Retinal pigment epithelial cell (primary cell): ENCODE results near the gene STK24.

Experiments used
- DNase-seq: peaks from one replicate; pipeline ENCODE4 v3.0.0-alpha.2; 2010; ENCODE audit warnings: low read depth
- H3K4me3 ChIP-seq: 2 replicates; pipeline ENCODE4 v1.5.1; 2011; ENCODE audit warnings: mild to moderate bottlenecking, low read length, control low read depth, moderate library complexity
- CTCF ChIP-seq: conservative IDR thresholded peaks from 2 replicates; pipeline ENCODE4 v1.5.1; 2011; ENCODE audit warnings: low read depth, low read length, control low read depth, inconsistent platforms

The STK24 gene

DNA sequence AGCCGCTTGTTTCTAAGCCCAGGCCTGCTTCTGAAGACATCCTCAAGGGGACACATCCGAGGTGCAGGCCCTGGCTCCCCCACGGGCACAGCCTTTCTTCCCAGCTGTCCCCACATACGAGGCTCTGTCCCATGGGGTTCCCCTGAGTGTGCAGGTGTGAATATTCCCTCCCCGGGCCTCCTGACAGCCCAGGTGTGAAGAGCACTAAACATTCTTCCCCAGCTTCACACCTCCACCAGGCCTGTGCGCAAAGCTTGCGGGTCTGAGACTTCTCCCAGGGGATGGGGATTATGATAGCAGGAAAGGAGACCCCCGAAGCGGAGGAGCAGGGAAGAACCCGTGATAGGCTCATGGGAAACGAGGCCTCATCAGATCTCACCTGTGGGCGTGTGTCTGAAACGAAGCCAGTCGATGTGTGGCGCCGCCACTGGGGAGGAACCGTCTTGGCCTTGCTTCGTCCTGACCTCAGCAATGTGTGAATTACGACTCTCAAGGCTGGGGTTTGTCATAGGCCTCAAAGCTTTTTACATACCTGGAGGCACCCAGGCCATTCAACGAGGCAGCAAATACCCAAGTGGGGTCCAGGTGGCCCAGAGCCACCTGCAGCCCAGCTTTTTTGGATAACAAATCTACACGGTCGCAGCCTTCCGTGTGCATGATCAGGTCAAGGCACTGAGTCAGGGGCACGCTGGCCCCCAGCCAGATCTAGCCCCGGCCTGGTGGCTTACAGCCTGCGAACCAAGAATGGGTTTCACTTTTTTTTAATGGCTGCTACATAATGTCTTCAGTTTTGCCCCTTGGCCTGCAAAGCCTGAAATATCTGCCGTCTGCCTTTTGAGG is 134.3 kb downstream of the STK24 start:
- DNase-seq, result no peak
- no peak for TF ChIP-seq CTCF

GRCh38 chr13:98441056-98441676 is 135.7 kb downstream of the STK24 start:
- TF ChIP-seq CTCF, result no peak
- H3K4me3 ChIP-seq, result no peak overlapping the region
- no peak for DNase-seq

More for the DNA sequence above, 134.3 kb downstream of the STK24 start:
- no peak overlapping the region for H3K4me3 ChIP-seq

DNA sequence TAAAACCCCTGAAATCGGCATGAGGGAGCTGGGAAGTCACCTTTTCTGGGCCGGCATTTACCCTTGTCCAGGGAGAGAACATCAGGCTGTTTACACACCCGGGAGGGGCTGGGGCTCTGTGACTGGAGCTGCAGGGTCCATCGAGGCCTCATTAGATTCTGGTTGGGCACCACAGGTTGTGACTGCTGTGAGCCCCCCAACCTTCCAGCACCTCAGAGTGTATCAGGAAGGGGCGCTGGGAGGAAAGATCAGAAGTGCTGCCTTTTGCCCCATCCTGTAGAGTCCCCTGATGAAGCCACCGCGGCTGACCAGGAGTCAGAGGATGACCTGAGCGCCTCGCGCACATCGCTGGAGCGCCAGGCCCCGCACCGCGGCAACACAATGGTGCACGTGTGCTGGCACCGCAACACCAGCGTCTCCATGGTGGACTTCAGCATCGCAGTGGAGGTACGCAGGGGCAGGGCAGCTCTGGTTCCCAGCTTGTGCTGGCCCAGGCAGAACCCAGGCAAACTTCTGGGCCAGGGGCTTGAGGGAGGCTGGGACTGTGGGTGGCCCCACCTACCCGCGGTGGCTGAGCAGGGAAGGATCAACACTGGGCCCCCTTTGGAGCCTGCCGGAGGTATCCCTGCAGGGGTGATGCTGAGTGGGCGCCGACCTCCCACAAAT is 136.4 kb downstream of the STK24 start:
- DNase-seq, result no peak
- no peak for TF ChIP-seq CTCF
- no peak overlapping the region for H3K4me3 ChIP-seq

GRCh38 chr13:98439896-98440295 is 137.0 kb downstream of the STK24 start:
- no peak for DNase-seq
- TF ChIP-seq CTCF, result no peak
- no peak overlapping the region for H3K4me3 ChIP-seq

GRCh38 chr13:98439126-98439828 is 137.6 kb downstream of the STK24 start:
- no peak for TF ChIP-seq CTCF
- H3K4me3 ChIP-seq, result no peak overlapping the region

GRCh38 chr13:98438246-98439125 is 138.4 kb downstream of the STK24 start:
- TF ChIP-seq CTCF, result no peak
- H3K4me3 ChIP-seq, result no peak overlapping the region
- no peak for DNase-seq

More at GRCh38 chr13:98439126-98439828, 137.6 kb downstream of the STK24 start:
- DNase-seq, result no peak
